Liver (tissue), 9 donors: Measurements from ENCODE around the gene NPTN. TPM values are rescaled to one million over a fixed set of nuclear protein-coding genes. Genes with fewer than 3 reads are reported as not detected.

Source experiments
- DNase-seq: peaks from one replicate; pipeline ENCODE4 v3.0.0-alpha.2; 2017; ENCODE audit warnings: low spot score
- H3K27ac ChIP-seq, 2 donors: one replicate each; pipeline ENCODE4 v1.7.0; 2013; ENCODE audit warnings: inconsistent platforms in 2 of 2, low read length in 2 of 2, control low read depth in 1 of 2, low read depth in 1 of 2, mild to moderate bottlenecking in 1 of 2
- H3K27me3 ChIP-seq, 4 donors: one replicate each; pipeline versions ENCODE4 v1.6.1 to v1.7.0; 2013; ENCODE audit warnings: low read length in 3 of 4, inconsistent platforms in 1 of 4, mild to moderate bottlenecking in 1 of 4, moderate library complexity in 1 of 4; ENCODE audit not compliant: control insufficient read depth in 4 of 4, insufficient read depth in 4 of 4
- H3K36me3 ChIP-seq, 4 donors: one replicate each; pipeline versions ENCODE4 v1.6.1 to v1.7.0; 2013; ENCODE audit warnings: low read length in 3 of 4, mild to moderate bottlenecking in 3 of 4, low read depth in 1 of 4, moderate library complexity in 1 of 4; ENCODE audit not compliant: control insufficient read depth in 4 of 4, insufficient read depth in 3 of 4
- H3K4me1 ChIP-seq, 4 donors: one replicate each; pipeline versions ENCODE4 v1.6.1 to v1.7.0; 2013; ENCODE audit warnings: low read length in 3 of 4, mild to moderate bottlenecking in 3 of 4, moderate library complexity in 1 of 4; ENCODE audit not compliant: control insufficient read depth in 4 of 4, insufficient read depth in 4 of 4
- H3K4me3 ChIP-seq, 3 donors: one replicate each; pipeline versions ENCODE4 v1.6.1 to v1.7.0; 2013; ENCODE audit warnings: low read length in 3 of 3, control low read depth in 1 of 3, low read depth in 1 of 3, mild to moderate bottlenecking in 1 of 3
- H3K9ac ChIP-seq, 2 donors: one replicate each; pipeline ENCODE4 v1.7.0; 2013; ENCODE audit warnings: low read length in 2 of 2, mild to moderate bottlenecking in 2 of 2, moderate library complexity in 2 of 2, control low read depth in 1 of 2, low read depth in 1 of 2
- H3K9me3 ChIP-seq, 4 donors: one replicate each; pipeline versions ENCODE4 v1.6.1 to v1.7.0; 2013; ENCODE audit warnings: low read length in 3 of 4; ENCODE audit not compliant: control insufficient read depth in 4 of 4
- ATF3 ChIP-seq: IDR thresholded peaks from 2 replicates; pipeline ENCODE4 v1.6.1; 2016; ENCODE audit warnings: antibody characterized with exemption
- CTCF ChIP-seq: fragments of 150-350 bp; IDR thresholded peaks from 2 replicates; pipeline ENCODE4 v1.5.1; 2017; ENCODE audit warnings: improper control_type of control experiment, low read depth, low read length; ENCODE audit not compliant: missing input control
- EGR1 ChIP-seq, 2 donors: IDR thresholded peaks; 2 replicates each; pipeline ENCODE4 v1.6.1; 2016 to 2018; ENCODE audit warnings: antibody characterized with exemption in 2 of 2, low read depth in 2 of 2
- FOXA1 ChIP-seq: IDR thresholded peaks from 2 replicates; pipeline ENCODE4 v1.6.1; 2016; ENCODE audit warnings: antibody characterized with exemption
- FOXA2 ChIP-seq: IDR thresholded peaks from 2 replicates; pipeline ENCODE4 v1.6.1; 2016; ENCODE audit warnings: antibody characterized with exemption
- GABPA ChIP-seq, 2 donors: IDR thresholded peaks in 1 of 2; conservative IDR thresholded peaks in 1 of 2; 2 replicates each; pipeline ENCODE4 v1.6.1; 2016; ENCODE audit warnings: antibody characterized with exemption in 2 of 2, mild to moderate bottlenecking in 1 of 2, moderate library complexity in 1 of 2
- HNF4A ChIP-seq, 2 donors: conservative IDR thresholded peaks; 2 replicates each; pipeline ENCODE4 v1.6.1; 2016; ENCODE audit warnings: antibody characterized with exemption in 2 of 2, mild to moderate bottlenecking in 2 of 2
- HNF4G ChIP-seq: IDR thresholded peaks from 2 replicates; pipeline ENCODE4 v1.6.1; 2016; ENCODE audit warnings: antibody characterized with exemption
- JUND ChIP-seq, 2 donors: IDR thresholded peaks; 2 replicates each; pipeline ENCODE4 v1.6.1; 2016; ENCODE audit warnings: antibody characterized with exemption in 2 of 2
- MAX ChIP-seq: IDR thresholded peaks from 2 replicates; pipeline ENCODE4 v1.6.1; 2016; ENCODE audit warnings: antibody characterized with exemption
- NR2F2 ChIP-seq: IDR thresholded peaks from 2 replicates; pipeline ENCODE4 v1.6.1; 2016; ENCODE audit warnings: antibody characterized with exemption
- RAD21 ChIP-seq, 2 donors: IDR thresholded peaks; 2 replicates each; pipeline ENCODE4 v1.6.1; 2016; ENCODE audit warnings: antibody characterized with exemption in 2 of 2, mild to moderate bottlenecking in 2 of 2
- REST ChIP-seq: IDR thresholded peaks from 2 replicates; pipeline ENCODE4 v1.6.1; 2016; ENCODE audit warnings: antibody characterized with exemption, mild to moderate bottlenecking
- RXRA ChIP-seq, 2 donors: IDR thresholded peaks; 2 replicates each; pipeline ENCODE4 v1.6.1; 2017 to 2018; ENCODE audit warnings: antibody characterized with exemption in 2 of 2, mild to moderate bottlenecking in 1 of 2
- SP1 ChIP-seq: IDR thresholded peaks from 2 replicates; pipeline ENCODE4 v1.6.1; 2018; ENCODE audit warnings: antibody characterized with exemption, mild to moderate bottlenecking
- TAF1 ChIP-seq: conservative IDR thresholded peaks from 2 replicates; pipeline ENCODE4 v1.6.1; 2016; ENCODE audit warnings: antibody characterized with exemption, mild to moderate bottlenecking
- YY1 ChIP-seq: IDR thresholded peaks from 2 replicates; pipeline ENCODE4 v1.6.1; 2016; ENCODE audit warnings: antibody characterized with exemption, mild to moderate bottlenecking
- ZBTB33 ChIP-seq: IDR thresholded peaks from 2 replicates; pipeline ENCODE4 v1.6.1; 2016; ENCODE audit warnings: antibody characterized with exemption
- WGBS: extraction: QIAGEN DNeasy Blood & Tissue Kit; methylation state at CpG from one replicate; pipeline ENCODE4 v1.1.7; 2013; 5-methylcytosine and 5-hydroxymethylcytosine counted together
- polyA plus RNA-seq, 2 donors: library from polyadenylated mRNA; stranded (reverse) in 1 of 2; unstranded in 1 of 2; fragments of 200-250 nt in 1 of 2; fragments of >200 nt in 1 of 2; fragmentation: Nextera tagmentation in 1 of 2; extraction: Ambion mirVana in 1 of 2; gene quantifications; one replicate each; pipeline versions ENCODE4 v1.2.1 to v1.2.3, GENCODE V29; 2013 to 2015
- total RNA-seq, 2 donors: library from RNA; depleted of rRNA; stranded (reverse); fragments of >200 nt; gene quantifications; one replicate each; pipeline ENCODE4 v1.2.3, GENCODE V29; 2014
- donor health status: healthy.
- donor health status: healthy.
- donor health status: healthy.
- donor health status: healthy.
- donor health status: healthy.

NPTN gene
- total and polyA plus RNA-seq, 4 donors, result 16.8 to 42.4 (median 33.9) TPM

- Histone ChIP-seq H3K4me1 (peaks cover 0 to 6% (median 5%) of the 10 kb centered on the region in 4 donors), H3K27ac (no peak overlapping the region), H3K9ac (no peak overlapping the region), H3K9me3 (no peaks in the 10 kb centered on the region), H3K27me3 (no peaks in the 10 kb centered on the region), H3K36me3 (no peaks in the 10 kb centered on the region), H3K4me3 (no peak overlapping the region)
- TF ChIP-seq SP1 (no peak), REST (no peak), CTCF (no peak), GABPA (IDR thresholded peaks at IDR 0.05 in 1 of 2, conservative IDR thresholded peaks at IDR 0.05 in 1 of 2) (no peak), RAD21 (IDR thresholded peaks at IDR 0.05) (no peak), JUND (IDR thresholded peaks at IDR 0.05) (no peak), ZBTB33 (no peak), MAX (no peak), NR2F2 (no peak), RXRA (IDR thresholded peaks at IDR 0.05) (no peak), EGR1 (IDR thresholded peaks at IDR 0.05; ENCODE audit: low read depth in 2 of 2) (no peak), HNF4A (conservative IDR thresholded peaks at IDR 0.05) (no peak), ATF3 (no peak), FOXA1 (no peak), HNF4G (no peak), TAF1 (no peak), YY1 (no peak), FOXA2 (no peak)
- WGBS, result 72% methylated on average over 1 of the region's 1 CpG
- DNase-seq, result no peak
Measured at GRCh38 chr15:73596174-73596573, 37.0 kb downstream of the NPTN start.
